Endothelial cell of umbilical vein (primary cell): ENCODE data around the gene BPHL. TPM values are rescaled to one million over a fixed set of nuclear protein-coding genes. Genes with fewer than 3 reads are reported as not detected.

Experiments used
- BruUV-seq: library from RNA; stranded (reverse); fragments of 400-500 nt; replicated peaks from 2 replicates; lab custom pipeline; 2021; lab: Mats Ljungman, UMichigan
- CTCF ChIA-PET: fragments of 300-600, 350-600 bp; sonication (Branson Sonifier 250); formaldehyde crosslinking; loops from one replicate; lab custom pipeline; 2021; ENCODE audit warnings: antibody characterized with exemption, inconsistent platforms; lab: Charles Lee
- POLR2A ChIA-PET: fragments of 300-600, 350-600 bp; sonication (Branson Sonifier 250); formaldehyde crosslinking; loops from one replicate; lab custom pipeline; 2021; ENCODE audit warnings: antibody characterized with exemption, inconsistent platforms; lab: Charles Lee
- DNase-seq: peaks from one replicate; pipeline ENCODE4 v3.0.0-alpha.2; 2011; ENCODE audit warnings: low read depth, low spot score
- FAIRE-seq: peaks from 2 replicates; lab custom pipeline; 2011; peaks lifted over from hg19 to GRCh38; lab: Jason Lieb, UNC
- H2AFZ ChIP-seq: 2 replicates; pipeline ENCODE4 v1.6.0; 2012; ENCODE audit warnings: low read depth, low read length, control low read depth, inconsistent platforms
- H3K27ac ChIP-seq: 2 replicates; pipeline ENCODE4 v1.5.1; 2011; ENCODE audit warnings: low read depth, mild to moderate bottlenecking, control low read depth, low read length, moderate library complexity; ENCODE audit not compliant: insufficient read depth
- H3K27me3 ChIP-seq, 2 experiments: 2 replicates each; pipeline versions ENCODE4 v1.6.0 to v1.6.1; 2011; ENCODE audit warnings: low read length in 2 of 2, mixed read lengths in 1 of 2; ENCODE audit not compliant: control insufficient read depth in 2 of 2, insufficient read depth in 2 of 2
- H3K36me3 ChIP-seq, 2 experiments: 2 replicates in 1 of 2; 3 replicates in 1 of 2; pipeline ENCODE4 v1.5.1; 2011; ENCODE audit warnings: low read length in 2 of 2, mild to moderate bottlenecking in 1 of 2, moderate library complexity in 1 of 2; ENCODE audit not compliant: control insufficient read depth in 2 of 2, insufficient read depth in 2 of 2; ENCODE audit errors: extremely low read depth in 1 of 2
- H3K4me1 ChIP-seq: 3 replicates; pipeline ENCODE4 v1.5.1; 2011; ENCODE audit warnings: mild to moderate bottlenecking, low read length; ENCODE audit not compliant: control insufficient read depth, insufficient read depth; ENCODE audit errors: extremely low read depth
- H3K4me2 ChIP-seq: 2 replicates; pipeline ENCODE4 v1.6.1; 2011; ENCODE audit warnings: low read length, control low read depth, mixed read lengths; ENCODE audit not compliant: insufficient read depth
- H3K4me3 ChIP-seq, 3 experiments: fragments of 200-600 bp in 1 of 3; sonication (generic), shearing (Covaris generic) in 1 of 3; replicated peaks in 1 of 3; 2 replicates each; pipeline ENCODE4 v1.5.1; 2011 to 2016; ENCODE audit warnings: control low read depth in 3 of 3, low read length in 3 of 3, mild to moderate bottlenecking in 2 of 3, inconsistent platforms in 1 of 3, low read depth in 1 of 3, moderate library complexity in 1 of 3; ENCODE audit not compliant: insufficient read depth in 1 of 3
- H3K79me2 ChIP-seq: 2 replicates; pipeline ENCODE4 v1.6.0; 2012; ENCODE audit warnings: low read length, inconsistent platforms; ENCODE audit not compliant: control insufficient read depth, insufficient read depth
- H3K9ac ChIP-seq: replicated peaks from 2 replicates; pipeline ENCODE3; 2011; ENCODE audit warnings: low read length, control low read depth; ENCODE audit not compliant: insufficient read depth; ENCODE audit errors: extremely low read depth
- H3K9me1 ChIP-seq: replicated peaks from 3 replicates; pipeline ENCODE4 v1.6.0; 2011; ENCODE audit warnings: mild to moderate bottlenecking, low read length; ENCODE audit not compliant: control insufficient read depth, insufficient read depth; ENCODE audit errors: extremely low read depth
- H3K9me3 ChIP-seq: replicated peaks from 2 replicates; pipeline ENCODE4 v1.5.1; 2012; ENCODE audit warnings: low read length, inconsistent platforms; ENCODE audit not compliant: control insufficient read depth, insufficient read depth
- H4K20me1 ChIP-seq: replicated peaks from 2 replicates; pipeline ENCODE3; 2011; ENCODE audit warnings: mild to moderate bottlenecking, low read length; ENCODE audit not compliant: control insufficient read depth, insufficient read depth; ENCODE audit errors: extremely low read depth
- EZH2 ChIP-seq: IDR thresholded peaks from 2 replicates; pipeline ENCODE4 v1.6.1; 2012; ENCODE audit warnings: borderline replicate concordance, low read depth, mild to moderate bottlenecking, moderate library complexity, low read length, inconsistent platforms; ENCODE audit not compliant: severe bottlenecking
- FOS ChIP-seq: IDR thresholded peaks from 2 replicates; pipeline ENCODE4 v1.6.1; 2011; ENCODE audit warnings: mild to moderate bottlenecking, low read length, moderate library complexity, borderline replicate concordance; ENCODE audit not compliant: insufficient read depth
- GATA2 ChIP-seq: IDR thresholded peaks from 2 replicates; pipeline ENCODE4 v1.7.0; 2011; ENCODE audit warnings: low read depth, mild to moderate bottlenecking, moderate library complexity, mixed read lengths, low read length; ENCODE audit not compliant: insufficient read length, insufficient read depth
- JUN ChIP-seq: IDR thresholded peaks from 2 replicates; pipeline ENCODE4 v1.6.1; 2011; ENCODE audit warnings: borderline replicate concordance, low read depth; ENCODE audit not compliant: insufficient read length, insufficient read depth
- MYC ChIP-seq: IDR thresholded peaks from one replicate; pipeline ENCODE4 v1.6.1; 2011; ENCODE audit warnings: mild to moderate bottlenecking, low read depth, low read length
- POLR2A ChIP-seq: IDR thresholded peaks from 2 replicates; pipeline ENCODE4 v1.6.1; 2012; ENCODE audit warnings: low read depth, mild to moderate bottlenecking, control low read depth, low read length
- POLR2AphosphoS5 ChIP-seq: IDR thresholded peaks from 2 replicates; pipeline ENCODE4 v1.6.1; 2012; ENCODE audit warnings: low read depth, mild to moderate bottlenecking, control low read depth, low read length, moderate library complexity; ENCODE audit not compliant: insufficient read depth
- dilution Hi-C: fragments of 300-500 bp; cut with MboI; formaldehyde crosslinking; loops from one replicate; pipeline ENCODE4 v1.15.0; 2019; ENCODE audit warnings: low sequenced_read_pairs; ENCODE audit not compliant: extremely low pct_ligation_motif_present
- intact Hi-C: fragments of 100-400 bp; cut with micrococcal nuclease; formaldehyde crosslinking; loops from one replicate; pipeline ENCODE4 v1.10.0; 2022
- polyA plus RNA-seq, 4 experiments: library from polyadenylated mRNA; depleted of rRNA in 3 of 4; stranded (reverse) in 3 of 4; unstranded in 1 of 4; fragments of >200 nt; gene quantifications; 2 replicates each; pipeline versions ENCODE4 v1.2.1 to v1.2.3, GENCODE V29; 2011 to 2012; ENCODE audit warnings: missing spikeins in 1 of 4
- total RNA-seq: library from RNA; stranded (reverse); gene quantifications from 2 replicates; pipeline ENCODE4 v1.2.3, GENCODE V29; 2021
- TF ChIP-seq, protein P1 (sequence below): IDR thresholded peaks from 2 replicates; pipeline ENCODE4 v1.6.1; 2011; ENCODE audit not compliant: insufficient read depth, insufficient read length
- TF ChIP-seq, protein P2 (sequence below), 2 donors: IDR thresholded peaks; 1 replicate in 1 of 2; 2 replicates in 1 of 2; pipeline ENCODE4 v1.5.1; 2011; ENCODE audit warnings: low read length in 2 of 2, mild to moderate bottlenecking in 2 of 2, moderate library complexity in 2 of 2, control low read depth in 1 of 2, inconsistent platforms in 1 of 2, low read depth in 1 of 2; ENCODE audit not compliant: insufficient read depth in 1 of 2; ENCODE audit errors: extremely low read depth in 1 of 2

Gene BPHL
- total and polyA plus RNA-seq, 2 donors (not counting 3 experiments of a cell fraction or from before 2014, with no cell fraction given): 12.3 to 14.8 TPM

- Histone ChIP-seq H3K27ac (no peak overlapping the region), H3K27me3 (peaks cover 8 to 14% of the 10 kb centered on the region in 2 experiments), H3K9me1 (no peaks in the 10 kb centered on the region), H3K79me2 (no peaks in the 10 kb centered on the region), H3K36me3 (no peaks in the 10 kb centered on the region), H4K20me1 (no peaks in the 10 kb centered on the region), H3K4me2 (no peak overlapping the region), H2AFZ (no peak overlapping the region), H3K9ac (no peak overlapping the region), H3K4me3 (no peak overlapping the region), H3K4me1 (no peaks in the 10 kb centered on the region), H3K9me3 (no peaks in the 10 kb centered on the region)
- no peak for FAIRE-seq
- dilution Hi-C loops: no loop called here
- BruUV-seq: no TSS peak
- TF ChIP-seq, protein P1, sequence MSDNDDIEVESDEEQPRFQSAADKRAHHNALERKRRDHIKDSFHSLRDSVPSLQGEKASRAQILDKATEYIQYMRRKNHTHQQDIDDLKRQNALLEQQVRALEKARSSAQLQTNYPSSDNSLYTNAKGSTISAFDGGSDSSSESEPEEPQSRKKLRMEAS: no peak
- TF ChIP-seq GATA2 (no peak), FOS (no peak), JUN (no peak)
- DNase-seq: no peak
- intact Hi-C loops: no loop called here
- POLR2A ChIA-PET: no interaction called here
- CTCF ChIA-PET: no interaction called here
Observed at GRCh38 chr6:3200682-3201081, 82.2 kb downstream of the BPHL start.

DNA sequence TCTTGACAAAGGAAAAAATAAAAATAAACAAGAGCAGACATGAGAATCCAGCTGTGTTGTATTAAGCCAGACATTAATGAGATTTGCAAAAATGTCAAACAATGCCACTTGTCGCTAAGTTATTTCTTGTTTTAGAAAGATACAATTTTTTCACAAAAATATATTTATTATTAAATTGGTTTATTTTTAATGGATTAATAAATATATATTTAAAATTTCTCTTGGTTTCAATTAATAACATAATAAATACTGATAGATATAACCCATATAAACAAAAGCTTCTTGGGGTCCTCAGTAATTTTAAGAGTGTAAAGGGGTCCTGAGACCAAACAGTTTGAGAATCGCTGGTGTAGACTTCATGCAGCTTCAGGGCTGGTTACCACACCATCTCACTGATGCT is 82.9 kb downstream of the BPHL start:
- intact Hi-C loops (no loop called here), dilution Hi-C loops (no loop called here)
- DNase-seq (no peak), FAIRE-seq (no peak)
- no peak overlapping the region for H2AFZ ChIP-seq
- TF ChIP-seq FOS: no peak
- no peak for TF ChIP-seq EZH2
- TF ChIP-seq POLR2A: no peak
- no peak for TF ChIP-seq MYC
- no peak for TF ChIP-seq JUN
- TF ChIP-seq GATA2: no peak
- TF ChIP-seq, protein P1: no peak
- TF ChIP-seq, protein P2, sequence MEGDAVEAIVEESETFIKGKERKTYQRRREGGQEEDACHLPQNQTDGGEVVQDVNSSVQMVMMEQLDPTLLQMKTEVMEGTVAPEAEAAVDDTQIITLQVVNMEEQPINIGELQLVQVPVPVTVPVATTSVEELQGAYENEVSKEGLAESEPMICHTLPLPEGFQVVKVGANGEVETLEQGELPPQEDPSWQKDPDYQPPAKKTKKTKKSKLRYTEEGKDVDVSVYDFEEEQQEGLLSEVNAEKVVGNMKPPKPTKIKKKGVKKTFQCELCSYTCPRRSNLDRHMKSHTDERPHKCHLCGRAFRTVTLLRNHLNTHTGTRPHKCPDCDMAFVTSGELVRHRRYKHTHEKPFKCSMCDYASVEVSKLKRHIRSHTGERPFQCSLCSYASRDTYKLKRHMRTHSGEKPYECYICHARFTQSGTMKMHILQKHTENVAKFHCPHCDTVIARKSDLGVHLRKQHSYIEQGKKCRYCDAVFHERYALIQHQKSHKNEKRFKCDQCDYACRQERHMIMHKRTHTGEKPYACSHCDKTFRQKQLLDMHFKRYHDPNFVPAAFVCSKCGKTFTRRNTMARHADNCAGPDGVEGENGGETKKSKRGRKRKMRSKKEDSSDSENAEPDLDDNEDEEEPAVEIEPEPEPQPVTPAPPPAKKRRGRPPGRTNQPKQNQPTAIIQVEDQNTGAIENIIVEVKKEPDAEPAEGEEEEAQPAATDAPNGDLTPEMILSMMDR (IDR thresholded peaks at IDR 0.05; ENCODE audit: extremely low read depth in 1 of 2, insufficient read depth in 1 of 2, low read depth in 1 of 2, low read length in 2 of 2): no peak
- TF ChIP-seq POLR2AphosphoS5: no peak
- POLR2A ChIA-PET: no interaction called here
- no peaks in the 10 kb centered on the region for H3K36me3 ChIP-seq
- H3K27me3 ChIP-seq: peaks cover 8 to 14% of the 10 kb centered on the region in 2 experiments
- H3K9ac ChIP-seq: no peak overlapping the region
- CTCF ChIA-PET: no interaction called here
- H4K20me1 ChIP-seq: no peaks in the 10 kb centered on the region
- no peaks in the 10 kb centered on the region for H3K9me1 ChIP-seq
- H3K4me3 ChIP-seq: no peak overlapping the region
- no peak overlapping the region for H3K27ac ChIP-seq
- H3K4me2 ChIP-seq: no peak overlapping the region
- H3K4me1 ChIP-seq: no peaks in the 10 kb centered on the region
- no TSS peak for BruUV-seq
- H3K79me2 ChIP-seq: no peaks in the 10 kb centered on the region
- H3K9me3 ChIP-seq: no peaks in the 10 kb centered on the region
